ENCODE results near the gene STK38L. TPM values are rescaled to one million over a fixed set of nuclear protein-coding genes. Genes with fewer than 3 reads are reported as not detected.

Gene STK38L
- 25.2 TPM for total RNA-seq (2021; ENCODE audit: unreplicated experiment)
- polyA plus RNA-seq (2012; ENCODE audit: insufficient read length): 16.8 TPM
- Bru-seq, nascent RNA: percentile 79 among the genes with signal in this experiment
- percentile 73 among the genes with signal in this experiment for BruChase-seq, experiment 1, labeled RNA remaining after a 2-hour chase
- BruChase-seq, experiment 2, labeled RNA remaining after a 6-hour chase: percentile 69 among the genes with signal in this experiment
- long read RNA-seq, full-length matches to known transcripts: 39 of 60 reads
- long read RNA-seq, partial matches to known transcripts: 5 of 60 reads
- long read RNA-seq, other reads (novel, unspliced or antisense): 16 of 60 reads

DNA sequence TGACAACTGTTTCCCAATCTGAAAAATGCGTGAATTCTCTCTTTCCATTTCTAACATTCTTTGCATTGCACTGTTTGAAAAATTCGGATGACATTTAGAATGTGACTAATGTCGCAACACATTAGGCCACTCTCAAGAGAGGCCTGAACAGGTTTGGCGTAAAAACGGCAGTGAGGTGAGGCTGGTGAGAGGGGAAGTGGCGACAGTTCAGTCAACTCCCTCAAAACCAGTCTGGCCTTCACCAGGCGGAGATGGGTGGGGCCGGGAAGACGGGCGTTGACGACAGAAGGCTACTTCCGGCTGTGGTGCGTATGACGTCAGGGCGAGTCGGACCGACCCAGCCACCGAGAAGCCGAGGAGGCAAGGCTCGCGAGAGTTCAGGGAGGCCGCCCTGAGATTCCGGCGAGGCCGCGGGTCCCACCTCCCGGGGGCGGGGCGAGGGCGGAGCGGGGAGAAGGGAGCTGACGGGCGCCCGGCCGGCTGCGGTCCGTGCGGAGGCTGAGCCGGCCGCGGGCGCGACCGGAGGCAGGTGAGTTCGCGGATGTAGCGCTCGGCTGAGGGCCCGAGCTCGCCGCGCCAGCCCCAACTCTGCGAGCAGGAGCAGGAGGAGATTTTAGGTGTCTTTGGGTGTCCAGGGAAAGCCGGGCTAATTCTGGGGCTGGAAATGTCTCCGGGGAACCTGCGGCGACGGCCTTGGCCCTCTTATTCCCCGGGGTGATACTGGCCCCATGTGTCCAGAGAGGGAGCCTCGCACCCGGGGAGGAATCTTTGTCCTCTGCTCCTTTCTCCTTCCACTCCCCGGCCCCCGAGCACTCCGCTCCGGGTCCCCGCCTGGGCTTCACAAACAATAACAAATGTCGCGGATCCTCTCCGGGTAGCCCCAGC, at the start of gene STK38L:
Gene STK38L, plus strand, starts transcription at position 483 of the 885 bp plus-strand sequence. CDS start 53,435 bp downstream, outside the sequence.
- DNase-seq (ENCODE audit: low read depth, low spot score) (peak; percentile 89), ATAC-seq (peak; percentile 99)
- in situ Hi-C loops (cut with HindIII; ENCODE audit: low pct_unique_long_range_greater_than_20kb, low sequenced_read_pairs): no loop called here
- Histone ChIP-seq H3K9me3 (ENCODE audit: control insufficient read depth, insufficient read depth, low read depth, low read length) (peaks cover 4% of the 10 kb centered on the region; the same call in 1 of the 2 replicates), H3K4me3 (ENCODE audit: low read depth in 2 of 2, low read length in 2 of 2) (peak within 1 kb of the TSS; percentile 74 to 95), H3K27ac (ENCODE audit: low read length) (peak within 1 kb of the TSS; percentile 94), H3K4me1 (ENCODE audit: control insufficient read depth, insufficient read depth, low read length) (peaks cover 15% of the 10 kb centered on the region), H3K27me3 (ENCODE audit: control insufficient read depth, insufficient read depth, low read length) (no peaks in the 10 kb centered on the region), H3K36me3 (ENCODE audit: control insufficient read depth, insufficient read depth, low read length) (no peaks in the 10 kb centered on the region)
- intact Hi-C loops (cut with micrococcal nuclease; ENCODE audit: unreplicated experiment): no loop called here
- CTCF ChIA-PET: interaction anchor here (0.5 to 0.6 kb wide), 3 partner anchors 58 to 289 kb away, joined by 3 to 9 read pairs (median 8); no protein-coding TSS in a partner anchor
- no TSS peak for BruUV-seq (replicated peaks)
- POLR2A ChIA-PET: interaction anchor here (0.7 kb wide), 1 partner anchor 42 kb away, joined by 3 read pairs; no protein-coding TSS in a partner anchor
- TF ChIP-seq, protein P1, sequence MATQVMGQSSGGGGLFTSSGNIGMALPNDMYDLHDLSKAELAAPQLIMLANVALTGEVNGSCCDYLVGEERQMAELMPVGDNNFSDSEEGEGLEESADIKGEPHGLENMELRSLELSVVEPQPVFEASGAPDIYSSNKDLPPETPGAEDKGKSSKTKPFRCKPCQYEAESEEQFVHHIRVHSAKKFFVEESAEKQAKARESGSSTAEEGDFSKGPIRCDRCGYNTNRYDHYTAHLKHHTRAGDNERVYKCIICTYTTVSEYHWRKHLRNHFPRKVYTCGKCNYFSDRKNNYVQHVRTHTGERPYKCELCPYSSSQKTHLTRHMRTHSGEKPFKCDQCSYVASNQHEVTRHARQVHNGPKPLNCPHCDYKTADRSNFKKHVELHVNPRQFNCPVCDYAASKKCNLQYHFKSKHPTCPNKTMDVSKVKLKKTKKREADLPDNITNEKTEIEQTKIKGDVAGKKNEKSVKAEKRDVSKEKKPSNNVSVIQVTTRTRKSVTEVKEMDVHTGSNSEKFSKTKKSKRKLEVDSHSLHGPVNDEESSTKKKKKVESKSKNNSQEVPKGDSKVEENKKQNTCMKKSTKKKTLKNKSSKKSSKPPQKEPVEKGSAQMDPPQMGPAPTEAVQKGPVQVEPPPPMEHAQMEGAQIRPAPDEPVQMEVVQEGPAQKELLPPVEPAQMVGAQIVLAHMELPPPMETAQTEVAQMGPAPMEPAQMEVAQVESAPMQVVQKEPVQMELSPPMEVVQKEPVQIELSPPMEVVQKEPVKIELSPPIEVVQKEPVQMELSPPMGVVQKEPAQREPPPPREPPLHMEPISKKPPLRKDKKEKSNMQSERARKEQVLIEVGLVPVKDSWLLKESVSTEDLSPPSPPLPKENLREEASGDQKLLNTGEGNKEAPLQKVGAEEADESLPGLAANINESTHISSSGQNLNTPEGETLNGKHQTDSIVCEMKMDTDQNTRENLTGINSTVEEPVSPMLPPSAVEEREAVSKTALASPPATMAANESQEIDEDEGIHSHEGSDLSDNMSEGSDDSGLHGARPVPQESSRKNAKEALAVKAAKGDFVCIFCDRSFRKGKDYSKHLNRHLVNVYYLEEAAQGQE (IDR thresholded peaks at IDR 0.05; ENCODE audit: insufficient read depth in 1 of 2, low read depth in 2 of 2, low read length in 1 of 2): 0 out of 4 replicates have a peak, but pooled peaks of 1 of the 2 experiments have one; percentile 12
- TF ChIP-seq TCF7L2 (IDR thresholded peaks at IDR 0.05; ENCODE audit: low read depth, low read length) (no peak), POLR2AphosphoS5 (IDR thresholded peaks at IDR 0.05; ENCODE audit: low read depth, low read length) (peak; percentile 84), SIN3A (IDR thresholded peaks at IDR 0.05; ENCODE audit: borderline replicate concordance, insufficient read depth, low read depth, low read length) (peak; percentile 84; the same call in 1 of the 2 replicates)
- TF ChIP-seq, protein P2, sequence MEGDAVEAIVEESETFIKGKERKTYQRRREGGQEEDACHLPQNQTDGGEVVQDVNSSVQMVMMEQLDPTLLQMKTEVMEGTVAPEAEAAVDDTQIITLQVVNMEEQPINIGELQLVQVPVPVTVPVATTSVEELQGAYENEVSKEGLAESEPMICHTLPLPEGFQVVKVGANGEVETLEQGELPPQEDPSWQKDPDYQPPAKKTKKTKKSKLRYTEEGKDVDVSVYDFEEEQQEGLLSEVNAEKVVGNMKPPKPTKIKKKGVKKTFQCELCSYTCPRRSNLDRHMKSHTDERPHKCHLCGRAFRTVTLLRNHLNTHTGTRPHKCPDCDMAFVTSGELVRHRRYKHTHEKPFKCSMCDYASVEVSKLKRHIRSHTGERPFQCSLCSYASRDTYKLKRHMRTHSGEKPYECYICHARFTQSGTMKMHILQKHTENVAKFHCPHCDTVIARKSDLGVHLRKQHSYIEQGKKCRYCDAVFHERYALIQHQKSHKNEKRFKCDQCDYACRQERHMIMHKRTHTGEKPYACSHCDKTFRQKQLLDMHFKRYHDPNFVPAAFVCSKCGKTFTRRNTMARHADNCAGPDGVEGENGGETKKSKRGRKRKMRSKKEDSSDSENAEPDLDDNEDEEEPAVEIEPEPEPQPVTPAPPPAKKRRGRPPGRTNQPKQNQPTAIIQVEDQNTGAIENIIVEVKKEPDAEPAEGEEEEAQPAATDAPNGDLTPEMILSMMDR (IDR thresholded peaks at IDR 0.05): peak; percentile 35

DNA sequence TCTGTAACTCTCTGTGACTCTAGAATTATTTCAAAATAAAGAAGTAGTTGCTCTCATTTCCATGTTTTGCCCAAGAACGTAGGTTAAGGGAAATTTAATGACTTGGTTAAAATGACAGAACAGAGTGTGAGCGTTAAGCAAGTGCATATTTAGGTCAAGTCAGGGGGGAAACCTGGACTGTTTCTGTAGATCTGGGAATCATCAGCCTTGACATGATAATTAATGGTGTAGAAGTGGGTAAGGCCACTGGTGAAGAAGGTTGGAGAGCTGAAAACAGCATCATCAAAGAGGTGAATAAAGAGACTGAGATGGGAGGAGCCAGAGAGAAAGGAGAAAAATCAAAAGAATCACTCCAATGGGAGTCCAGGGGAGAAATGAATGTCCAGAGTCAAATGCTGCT, 49.4 kb upstream of the STK38L start:
- ChIA-PET CTCF (no interaction called here), POLR2A (no interaction called here)
- H3K9me3 ChIP-seq (ENCODE audit: control insufficient read depth, insufficient read depth, low read depth, low read length): no peaks in the 10 kb centered on the region
- no TSS peak for BruUV-seq (replicated peaks)
- H3K36me3 ChIP-seq (ENCODE audit: control insufficient read depth, insufficient read depth, low read length): no peaks in the 10 kb centered on the region
- H3K27me3 ChIP-seq (ENCODE audit: control insufficient read depth, insufficient read depth, low read length): peaks cover 14% of the 10 kb centered on the region
- DNase-seq (ENCODE audit: low read depth, low spot score) (no peak), ATAC-seq (no peak)
- TF ChIP-seq TCF7L2 (IDR thresholded peaks at IDR 0.05; ENCODE audit: low read depth, low read length) (no peak), POLR2AphosphoS5 (IDR thresholded peaks at IDR 0.05; ENCODE audit: low read depth, low read length) (no peak)
- intact Hi-C loops (cut with micrococcal nuclease; ENCODE audit: unreplicated experiment): no loop called here
- in situ Hi-C loops (cut with HindIII; ENCODE audit: low pct_unique_long_range_greater_than_20kb, low sequenced_read_pairs): no loop called here
- H3K4me1 ChIP-seq (ENCODE audit: control insufficient read depth, insufficient read depth, low read length): no peaks in the 10 kb centered on the region
- no peak overlapping the region for H3K27ac ChIP-seq (ENCODE audit: low read length)
- H3K4me3 ChIP-seq (ENCODE audit: low read depth in 2 of 2, low read length in 2 of 2): no peak overlapping the region
